HG03457 (cell line): ENCODE measurements around the gene OTUD1.

ENCODE experiments used
- ATAC-seq: cut with Tn5 transposase; IDR thresholded peaks from one replicate; pipeline ENCODE4 v1.9.1; 2021; ENCODE audit warnings: moderate number of reproducible peaks; ENCODE audit not compliant: unreplicated experiment

Gene OTUD1

DNA sequence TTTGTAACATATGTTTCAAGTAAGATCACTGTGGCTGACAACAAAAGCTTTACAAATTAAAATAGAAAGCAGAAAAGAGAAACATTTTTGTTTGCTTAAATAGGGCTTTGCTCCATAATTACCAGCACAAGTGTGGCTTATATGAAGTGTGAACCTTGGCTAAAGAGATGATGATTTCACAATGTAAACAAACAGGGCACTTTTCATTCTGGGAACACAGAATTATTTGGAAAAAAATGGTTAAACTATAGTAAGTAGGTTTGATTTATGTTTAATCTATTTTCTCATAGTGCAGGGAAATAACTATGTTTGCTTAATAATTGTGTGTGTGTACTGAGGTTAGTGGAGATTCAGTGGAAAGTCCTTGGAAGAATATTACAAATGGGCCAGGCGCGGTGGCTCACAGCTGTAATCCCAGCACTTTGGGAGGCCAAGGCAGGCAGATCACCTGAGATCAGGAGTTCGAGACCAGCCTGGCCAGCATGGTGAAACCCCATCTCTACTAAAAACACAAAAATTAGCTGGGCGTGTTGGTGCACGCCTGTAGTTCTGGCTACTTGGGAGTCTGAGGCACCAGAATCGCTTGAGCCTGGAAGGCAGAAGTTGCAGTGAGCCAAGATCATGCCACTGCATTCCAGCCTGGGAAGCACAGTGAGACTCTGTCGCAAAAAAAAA, 19.1 kb upstream of the OTUD1 start:
- ATAC-seq, result no peak

GRCh38 chr10:23421397-23421796, 17.5 kb upstream of the OTUD1 start:
- no peak for ATAC-seq

GRCh38 chr10:23422003-23422411, 16.9 kb upstream of the OTUD1 start:
- ATAC-seq, result no peak

DNA sequence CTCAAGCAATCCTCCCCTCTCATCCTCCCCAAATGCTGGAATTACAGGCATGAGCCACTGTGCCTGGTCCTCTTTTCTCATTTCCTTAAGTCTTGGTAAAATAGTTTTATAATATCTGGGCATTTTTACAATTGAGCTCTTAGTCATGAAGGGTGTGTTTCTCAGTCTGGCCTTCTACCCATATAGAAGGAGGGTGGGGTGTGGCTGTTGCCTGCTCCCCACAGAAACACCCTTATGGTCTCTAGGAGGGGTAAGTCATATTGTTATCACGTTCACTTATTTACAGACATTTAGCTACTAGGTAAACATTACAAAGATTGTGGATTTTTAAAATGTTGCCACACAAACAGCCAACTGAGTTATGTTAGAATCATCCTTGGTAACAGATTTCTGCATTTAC, 6.7 kb upstream of the OTUD1 start:
- no peak for ATAC-seq

- ATAC-seq, result no peak
These were observed 6.2 kb upstream of the OTUD1 start for GRCh38 chr10:23432639-23433038.

GRCh38 chr10:23433701-23434100, 5.2 kb upstream of the OTUD1 start:
- ATAC-seq, result no peak

- no peak for ATAC-seq
These were observed 3.5 kb upstream of the OTUD1 start for GRCh38 chr10:23435378-23435777.

- ATAC-seq, result no peak
These were observed 1.9 kb upstream of the OTUD1 start for GRCh38 chr10:23436983-23437382.

GRCh38 chr10:23437963-23438546, 820 bp upstream of the OTUD1 start:
- ATAC-seq, result no peak

GRCh38 chr10:23439452-23439960, 631 bp downstream of the OTUD1 start:
- ATAC-seq, result peak; percentile 7

DNA sequence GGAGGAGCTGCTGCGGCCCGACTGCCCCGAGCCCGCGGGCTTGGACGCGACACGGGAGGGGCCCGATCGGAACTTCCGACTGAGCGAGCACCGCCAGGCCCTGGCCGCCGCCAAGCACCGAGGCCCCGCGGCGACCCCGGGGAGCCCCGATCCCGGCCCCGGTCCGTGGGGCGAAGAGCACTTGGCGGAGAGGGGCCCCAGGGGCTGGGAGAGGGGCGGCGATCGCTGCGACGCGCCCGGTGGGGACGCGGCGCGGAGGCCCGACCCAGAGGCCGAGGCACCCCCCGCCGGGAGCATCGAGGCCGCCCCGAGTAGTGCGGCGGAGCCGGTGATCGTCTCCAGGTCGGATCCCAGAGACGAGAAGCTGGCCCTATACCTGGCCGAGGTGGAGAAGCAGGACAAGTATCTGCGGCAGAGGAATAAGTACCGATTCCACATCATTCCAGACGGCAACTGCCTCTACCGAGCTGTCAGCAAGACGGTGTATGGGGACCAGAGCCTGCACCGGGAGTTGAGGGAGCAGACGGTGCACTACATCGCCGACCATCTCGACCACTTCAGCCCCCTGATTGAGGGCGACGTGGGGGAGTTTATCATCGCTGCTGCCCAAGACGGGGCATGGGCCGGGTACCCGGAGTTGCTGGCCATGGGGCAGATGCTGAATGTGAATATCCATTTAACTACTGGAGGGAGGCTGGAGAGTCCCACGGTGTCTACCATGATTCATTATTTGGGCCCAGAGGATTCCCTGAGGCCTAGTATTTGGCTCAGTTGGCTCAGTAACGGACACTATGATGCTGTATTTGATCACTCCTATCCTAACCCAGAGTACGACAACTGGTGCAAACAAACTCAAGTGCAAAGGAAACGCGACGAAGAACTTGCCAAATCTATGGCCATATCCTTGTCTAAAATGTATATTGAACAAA, 1.4 kb downstream of the OTUD1 start:
- peak; percentile 2 for ATAC-seq

GRCh38 chr10:23441251-23441650, 2.4 kb downstream of the OTUD1 start:
- ATAC-seq, result no peak

DNA sequence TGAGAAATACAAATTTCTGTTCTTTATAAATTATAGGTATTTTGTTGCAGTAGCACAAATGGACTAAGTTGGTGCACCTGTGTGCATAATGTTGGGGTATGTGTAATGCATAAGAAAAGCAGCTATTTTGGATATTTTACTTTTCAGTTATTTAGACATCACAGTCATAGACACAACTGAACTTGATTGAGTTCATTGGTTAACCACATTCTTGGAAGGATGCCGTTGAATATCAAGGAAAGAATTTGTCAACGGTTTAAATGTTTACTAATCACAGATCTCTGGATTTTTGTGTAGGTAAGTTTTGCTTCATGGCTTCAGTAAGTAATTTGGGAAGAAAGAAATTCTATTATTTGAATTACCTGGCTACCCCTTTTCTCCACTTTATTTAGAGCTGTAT, 4.1 kb downstream of the OTUD1 start:
- no peak for ATAC-seq

DNA sequence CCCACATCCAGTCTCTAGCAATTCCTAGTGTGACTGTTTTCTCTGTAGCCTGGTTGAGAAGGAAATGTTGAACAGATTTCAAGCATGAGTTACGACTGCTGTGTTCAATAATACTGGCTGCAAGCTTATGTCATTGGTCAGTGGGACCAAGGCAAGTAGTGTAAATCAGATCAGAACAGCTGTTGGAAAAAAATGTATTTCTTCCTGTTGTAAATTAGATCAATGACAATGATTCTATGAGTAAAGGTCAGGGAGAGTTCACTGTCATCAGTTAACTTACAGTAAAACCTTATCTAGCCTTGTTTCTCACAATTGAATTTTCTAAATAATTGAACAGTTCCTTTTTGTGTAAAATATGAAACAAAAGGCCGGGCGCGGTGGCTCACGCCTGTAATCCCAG, 6.7 kb downstream of the OTUD1 start:
- ATAC-seq, result no peak

DNA sequence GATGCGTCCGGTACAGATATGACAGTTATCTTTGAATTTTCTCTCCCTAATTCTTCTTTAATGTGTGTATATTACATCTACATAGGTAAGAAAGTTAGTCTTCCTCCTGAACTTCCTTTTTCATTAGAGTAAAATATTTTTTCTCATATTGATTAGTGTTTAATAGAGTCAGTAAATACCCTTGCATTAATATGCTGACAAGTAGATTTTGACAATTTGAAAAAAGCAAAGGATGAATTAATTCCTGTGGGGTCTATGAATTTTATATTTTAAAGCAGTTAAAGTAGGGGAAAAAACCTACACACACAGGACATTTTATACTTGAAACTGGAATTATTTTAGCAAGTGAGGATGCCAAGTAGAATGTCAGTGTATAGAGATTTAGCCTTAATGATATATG, 9.4 kb downstream of the OTUD1 start:
- no peak for ATAC-seq

- ATAC-seq, result peak; percentile 76
These were observed 10.1 kb downstream of the OTUD1 start for GRCh38 chr10:23448802-23449570.

DNA sequence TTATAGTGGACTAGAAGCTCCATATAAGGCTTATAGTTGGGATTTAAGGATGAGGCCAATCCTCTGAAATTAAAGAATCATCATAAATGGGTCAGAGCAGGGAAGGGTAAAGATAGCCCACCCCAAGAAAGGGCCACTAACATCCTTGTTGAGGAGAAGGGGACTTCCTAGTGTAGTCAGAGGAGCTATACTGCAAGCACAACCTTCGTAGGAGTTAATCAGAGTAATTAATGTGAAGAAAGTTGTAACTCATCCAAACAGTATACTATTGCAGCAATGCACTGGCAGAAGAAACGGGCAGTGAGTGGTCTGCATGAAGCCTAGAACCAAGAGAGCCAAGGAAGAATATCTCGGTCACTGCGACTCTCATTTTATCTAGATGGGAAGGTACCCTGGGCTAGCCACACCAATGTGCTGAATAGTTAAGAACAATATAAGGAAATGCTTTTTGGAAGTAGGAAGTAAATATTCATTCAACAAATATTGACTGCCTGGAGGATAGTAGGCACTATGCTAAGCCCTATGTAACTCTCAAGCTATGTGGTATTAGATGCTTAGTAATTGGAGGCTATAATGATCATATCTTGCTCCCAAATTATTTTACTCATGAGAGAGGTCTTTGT, 13.3 kb downstream of the OTUD1 start:
- ATAC-seq, result no peak

DNA sequence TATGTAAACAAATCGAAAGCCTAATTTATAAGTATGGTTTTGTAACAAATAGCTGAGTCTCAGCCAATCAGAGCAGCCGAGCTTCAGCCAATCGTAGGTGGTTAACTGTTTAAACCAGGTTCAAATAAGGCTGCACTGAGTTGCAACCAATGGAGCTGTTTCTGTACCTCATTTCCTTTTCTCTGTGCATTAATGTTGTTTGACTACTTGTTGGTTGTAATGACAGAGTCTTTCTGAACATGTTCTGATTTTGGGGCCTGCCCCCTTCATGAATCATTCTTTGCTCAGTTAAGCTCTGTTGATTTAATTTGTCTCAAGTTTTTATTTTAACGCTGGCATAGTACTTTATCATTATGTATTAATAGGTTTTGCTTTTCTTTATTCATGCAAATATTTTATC, 14.6 kb downstream of the OTUD1 start:
- ATAC-seq, result no peak

- ATAC-seq, result no peak
These were observed 18.9 kb downstream of the OTUD1 start for GRCh38 chr10:23457632-23458417.
